ENCODE measurements around the gene SLC39A9. TPM values are rescaled to one million over a fixed set of nuclear protein-coding genes. Genes with fewer than 3 reads are reported as not detected.

SLC39A9 gene
- total RNA-seq, 1 donor from 2014 or later: 17.2 TPM

GRCh38 chr14:69468949-69469348, 70.5 kb downstream of the SLC39A9 start:
- Histone ChIP-seq H3K27me3 (ENCODE audit: low read depth) (no peaks in the 10 kb centered on the region), H3K9me3 (replicated peaks) (no peaks in the 10 kb centered on the region), H3K36me3 (no peaks in the 10 kb centered on the region), H3K4me3 (no peak overlapping the region), H3K4me1 (no peaks in the 10 kb centered on the region), H3K27ac (replicated peaks) (no peak overlapping the region)
- intact Hi-C loops (cut with micrococcal nuclease): no loop called here
- TF ChIP-seq CTCF (IDR thresholded peaks at IDR 0.05; ENCODE audit: borderline replicate concordance): no peak
- no peak for DNase-seq

- H3K4me1 ChIP-seq: no peaks in the 10 kb centered on the region
- no peaks in the 10 kb centered on the region for H3K27me3 ChIP-seq (ENCODE audit: low read depth)
- H3K36me3 ChIP-seq: no peaks in the 10 kb centered on the region
- TF ChIP-seq CTCF (IDR thresholded peaks at IDR 0.05; ENCODE audit: borderline replicate concordance): no peak
- H3K27ac ChIP-seq (replicated peaks): no peak overlapping the region
- H3K4me3 ChIP-seq: no peak overlapping the region
- DNase-seq: no peak
- intact Hi-C loops (cut with micrococcal nuclease): no loop called here
- H3K9me3 ChIP-seq (replicated peaks): no peaks in the 10 kb centered on the region
These were observed 72.9 kb downstream of the SLC39A9 start for GRCh38 chr14:69471436-69471835.

- no peak overlapping the region for H3K27ac ChIP-seq (replicated peaks)
- no peak for DNase-seq
- H3K4me1 ChIP-seq: no peaks in the 10 kb centered on the region
- no peaks in the 10 kb centered on the region for H3K36me3 ChIP-seq
- H3K9me3 ChIP-seq (replicated peaks): no peaks in the 10 kb centered on the region
- intact Hi-C loops (cut with micrococcal nuclease): no loop called here
- H3K4me3 ChIP-seq: no peak overlapping the region
- no peak for TF ChIP-seq CTCF (IDR thresholded peaks at IDR 0.05; ENCODE audit: borderline replicate concordance)
- no peaks in the 10 kb centered on the region for H3K27me3 ChIP-seq (ENCODE audit: low read depth)
These were observed 73.4 kb downstream of the SLC39A9 start for GRCh38 chr14:69471916-69472315.

- intact Hi-C loops (cut with micrococcal nuclease): no loop called here
- Histone ChIP-seq H3K4me3 (no peak overlapping the region), H3K27ac (replicated peaks) (no peak overlapping the region), H3K36me3 (no peaks in the 10 kb centered on the region), H3K9me3 (replicated peaks) (no peaks in the 10 kb centered on the region), H3K4me1 (no peaks in the 10 kb centered on the region), H3K27me3 (ENCODE audit: low read depth) (no peaks in the 10 kb centered on the region)
- no peak for TF ChIP-seq CTCF (IDR thresholded peaks at IDR 0.05; ENCODE audit: borderline replicate concordance)
- DNase-seq: no peak
These were observed 74.8 kb downstream of the SLC39A9 start for GRCh38 chr14:69473260-69473659.

GRCh38 chr14:69473946-69474345, 75.5 kb downstream of the SLC39A9 start:
- H3K27me3 ChIP-seq (ENCODE audit: low read depth): no peaks in the 10 kb centered on the region
- H3K27ac ChIP-seq (replicated peaks): no peak overlapping the region
- TF ChIP-seq CTCF (IDR thresholded peaks at IDR 0.05; ENCODE audit: borderline replicate concordance): no peak
- intact Hi-C loops (cut with micrococcal nuclease): no loop called here
- no peaks in the 10 kb centered on the region for H3K4me1 ChIP-seq
- H3K9me3 ChIP-seq (replicated peaks): no peaks in the 10 kb centered on the region
- no peak for DNase-seq
- no peak overlapping the region for H3K4me3 ChIP-seq
- H3K36me3 ChIP-seq: no peaks in the 10 kb centered on the region
